ENCODE measurements around the gene MALT1. TPM values are rescaled to one million over a fixed set of nuclear protein-coding genes. Genes with fewer than 3 reads are reported as not detected.

MALT1 gene
- total RNA-seq, 2 donors from 2014 or later: 41.1 to 51.6 TPM

GRCh38 chr18:58789876-58790240 lies 118.6 kb downstream of the MALT1 start:
- Histone ChIP-seq H3K27ac (peak overlapping the region; percentile 86 to 95), H3K36me3 (no peaks in the 10 kb centered on the region), H3K4me1 (replicated peaks) (peaks cover 31% of the 10 kb centered on the region), H3K4me3 (no peak overlapping the region), H3K27me3 (replicated peaks; ENCODE audit: insufficient read depth) (no peaks in the 10 kb centered on the region), H3K9me3 (no peaks in the 10 kb centered on the region)
- WGBS: 83% methylated on average over 5 of the region's 5 CpGs
- TF ChIP-seq POLR2AphosphoS5 (IDR thresholded peaks at IDR 0.05) (no peak), CTCF (IDR thresholded peaks at IDR 0.05) (no peak)
- intact Hi-C loops (cut with DNase I): loop anchor here (10.0 kb wide), 1 partner anchor 175 kb away; no protein-coding TSS in a partner anchor
- no peak for DNase-seq (ENCODE audit: low spot score)

- TF ChIP-seq CTCF (IDR thresholded peaks at IDR 0.05): no peak
- peak; percentile 27 for TF ChIP-seq POLR2AphosphoS5 (IDR thresholded peaks at IDR 0.05)
- TF ChIP-seq POLR2A (IDR thresholded peaks at IDR 0.05): no peak
- H3K4me1 ChIP-seq (replicated peaks): peaks cover 28% of the 10 kb centered on the region
- H3K27ac ChIP-seq: peak overlapping the region; percentile 86 to 95
- no peaks in the 10 kb centered on the region for H3K9me3 ChIP-seq
- no peaks in the 10 kb centered on the region for H3K27me3 ChIP-seq (replicated peaks; ENCODE audit: insufficient read depth)
- WGBS: 84% methylated on average over 7 of the region's 7 CpGs
- DNase-seq (ENCODE audit: low spot score): no peak
- no peaks in the 10 kb centered on the region for H3K36me3 ChIP-seq
- no peak overlapping the region for H3K4me3 ChIP-seq
- intact Hi-C loops (cut with DNase I): no loop called here
Measured at GRCh38 chr18:58792086-58792485, 120.8 kb downstream of the MALT1 start.

- no peak for TF ChIP-seq CTCF (IDR thresholded peaks at IDR 0.05)
- peak; percentile 88 for TF ChIP-seq POLR2AphosphoS5 (IDR thresholded peaks at IDR 0.05)
Measured at GRCh38 chr18:58793361-58793760, 122.1 kb downstream of the MALT1 start.

GRCh38 chr18:58796220-58796619 lies 125.0 kb downstream of the MALT1 start:
- no peaks in the 10 kb centered on the region for H3K9me3 ChIP-seq
- H3K4me1 ChIP-seq (replicated peaks): peaks cover 12% of the 10 kb centered on the region
- no peak overlapping the region for H3K4me3 ChIP-seq
- no peaks in the 10 kb centered on the region for H3K36me3 ChIP-seq
- no peaks in the 10 kb centered on the region for H3K27me3 ChIP-seq (replicated peaks; ENCODE audit: insufficient read depth)
- DNase-seq (ENCODE audit: low spot score): no peak
- no peak for TF ChIP-seq CTCF (IDR thresholded peaks at IDR 0.05)
- no peak for TF ChIP-seq POLR2A (IDR thresholded peaks at IDR 0.05)
- TF ChIP-seq POLR2AphosphoS5 (IDR thresholded peaks at IDR 0.05): no peak
- peak overlapping the region; percentile 86 to 95 for H3K27ac ChIP-seq
- intact Hi-C loops (cut with DNase I): no loop called here
- 74% methylated on average over 1 of the region's 1 CpG for whole genome bisulfite sequencing

More at GRCh38 chr18:58793361-58793760, 122.1 kb downstream of the MALT1 start:
- H3K4me1 ChIP-seq (replicated peaks): peaks cover 26% of the 10 kb centered on the region
- H3K9me3 ChIP-seq: no peaks in the 10 kb centered on the region
- peak overlapping the region; percentile 86 to 95 for H3K27ac ChIP-seq
- H3K36me3 ChIP-seq: no peaks in the 10 kb centered on the region
- WGBS: 32% methylated on average over 1 of the region's 1 CpG
- H3K27me3 ChIP-seq (replicated peaks; ENCODE audit: insufficient read depth): no peaks in the 10 kb centered on the region
- H3K4me3 ChIP-seq: no peak overlapping the region
- DNase-seq (ENCODE audit: low spot score): peak; percentile 91
- intact Hi-C loops (cut with DNase I): no loop called here

GRCh38 chr18:58800582-58800981 lies 129.3 kb downstream of the MALT1 start:
- Histone ChIP-seq H3K27ac (no peak overlapping the region), H3K4me3 (no peak overlapping the region), H3K36me3 (no peaks in the 10 kb centered on the region), H3K4me1 (replicated peaks) (peaks cover 6% of the 10 kb centered on the region), H3K27me3 (replicated peaks; ENCODE audit: insufficient read depth) (no peaks in the 10 kb centered on the region), H3K9me3 (no peaks in the 10 kb centered on the region)
- no peak for TF ChIP-seq POLR2AphosphoS5 (IDR thresholded peaks at IDR 0.05)
- no peak for TF ChIP-seq CTCF (IDR thresholded peaks at IDR 0.05)
- TF ChIP-seq POLR2A (IDR thresholded peaks at IDR 0.05): no peak
- WGBS: 43% methylated on average over 4 of the region's 4 CpGs
- no peak for DNase-seq (ENCODE audit: low spot score)
- intact Hi-C loops (cut with DNase I): no loop called here
